Natural killer cell (primary cell): Measurements from ENCODE around the gene CNTROB. TPM values are rescaled to one million over a fixed set of nuclear protein-coding genes. Genes with fewer than 3 reads are reported as not detected.

Source experiments
- ATAC-seq, 3 donors: fragments of 150-1000 bp in 2 of 3; fragments of 200-7000 bp in 1 of 3; cut with Tn5 transposase; 1 replicate in 1 of 3; 2 replicates in 2 of 3; pipeline ENCODE4 v1.10.0; 2021; ENCODE audit warnings: mild to moderate bottlenecking in 2 of 3, moderate library complexity in 2 of 3
- DNase-seq, 2 donors: peaks; one replicate each; pipeline versions ENCODE4 v3.0.0 to v3.0.0-alpha.2; 2013 to 2021; ENCODE audit warnings: mixed read lengths in 1 of 2
- H3K27ac ChIP-seq: one replicate; pipeline ENCODE4 v1.5.1; 2013; ENCODE audit warnings: mild to moderate bottlenecking, low read length
- H3K27me3 ChIP-seq: one replicate; pipeline ENCODE4 v1.6.1; 2013; ENCODE audit warnings: low read length; ENCODE audit not compliant: control insufficient read depth, insufficient read depth
- H3K36me3 ChIP-seq: one replicate; pipeline ENCODE4 v1.6.1; 2013; ENCODE audit warnings: low read length; ENCODE audit not compliant: control insufficient read depth, insufficient read depth
- H3K4me1 ChIP-seq: one replicate; pipeline ENCODE4 v1.6.1; 2013; ENCODE audit warnings: low read length; ENCODE audit not compliant: control insufficient read depth, insufficient read depth
- H3K4me3 ChIP-seq: one replicate; pipeline ENCODE4 v1.5.1; 2013; ENCODE audit warnings: low read length
- H3K9me3 ChIP-seq: one replicate; pipeline ENCODE4 v1.6.1; 2013; ENCODE audit warnings: low read length; ENCODE audit not compliant: control insufficient read depth, insufficient read depth
- H3K27ac Mint-ChIP-seq, 2 donors: one replicate each; pipeline ENCODE4 v1.8.0; 2022; ENCODE audit warnings: mild to moderate bottlenecking in 2 of 2, mixed read lengths in 2 of 2, moderate library complexity in 1 of 2
- H3K27me3 Mint-ChIP-seq, 2 donors: one replicate each; pipeline ENCODE4 v1.8.0; 2022; ENCODE audit warnings: low read depth in 2 of 2, mixed read lengths in 2 of 2
- H3K36me3 Mint-ChIP-seq: one replicate; pipeline ENCODE4 v1.8.0; 2022; ENCODE audit warnings: mixed read lengths
- H3K4me1 Mint-ChIP-seq, 2 donors: one replicate each; pipeline ENCODE4 v1.8.0; 2022; ENCODE audit warnings: mixed read lengths in 2 of 2
- H3K4me3 Mint-ChIP-seq: one replicate; pipeline ENCODE4 v1.8.0; 2022; ENCODE audit warnings: mild to moderate bottlenecking, moderate library complexity, mixed read lengths
- H3K9me3 Mint-ChIP-seq, 2 donors: one replicate each; pipeline ENCODE4 v1.8.0; 2022; ENCODE audit warnings: mixed read lengths in 2 of 2
- CTCF ChIP-seq: fragments of 200-600 bp; IDR thresholded peaks from one replicate; pipeline ENCODE4 v1.8.0; 2022; ENCODE audit warnings: antibody characterized with exemption
- WGBS: methylation state at CpG from one replicate; pipeline ENCODE4 v1.1.7; 2013; ENCODE audit warnings: missing lambda C conversion rate; ENCODE audit not compliant: insufficient coverage; 5-methylcytosine and 5-hydroxymethylcytosine counted together
- intact Hi-C: fragments of 100-400 bp; cut with micrococcal nuclease; formaldehyde crosslinking; loops from one replicate; pipeline ENCODE4 v1.14.2; 2022
- total RNA-seq, 4 donors: library from RNA; stranded (reverse); fragments of 120-200 nt in 1 of 4; gene quantifications; one replicate each; pipeline versions ENCODE4 v1.2.3 to v1.2.4, GENCODE V29; 2013 to 2022

Gene CNTROB
- total RNA-seq, 3 donors from 2014 or later (not counting 1 experiment from before 2014, with no cell fraction given), result 36.3 to 49.8 (median 45.2) TPM

GRCh38 chr17:7927596-7927995, 4.4 kb upstream of the CNTROB start:
- DNase-seq, result no peak
- peak overlapping the region; percentile 33 for H3K4me3 Mint-ChIP-seq
- no peaks in the 10 kb centered on the region for H3K9me3 ChIP-seq
- H3K9me3 Mint-ChIP-seq, result no peaks in the 10 kb centered on the region
- intact Hi-C loops, result no loop called here
- peaks cover 32% of the 10 kb centered on the region for H3K4me1 ChIP-seq
- H3K4me1 Mint-ChIP-seq, result peaks cover 29 to 35% of the 10 kb centered on the region in 2 donors
- H3K27ac ChIP-seq, result no peak overlapping the region
- H3K36me3 Mint-ChIP-seq, result no peaks in the 10 kb centered on the region
- peaks cover 3% of the 10 kb centered on the region for H3K36me3 ChIP-seq
- no peaks in the 10 kb centered on the region for H3K27me3 ChIP-seq
- no peak for ATAC-seq
- WGBS, result 96% methylated on average over 3 of the region's 3 CpGs
- no peak overlapping the region for H3K4me3 ChIP-seq
- H3K27ac Mint-ChIP-seq, result peak overlapping the region in 1 of 2 donors; percentile 61
- TF ChIP-seq CTCF, result no peak
- H3K27me3 Mint-ChIP-seq, result no peaks in the 10 kb centered on the region

GRCh38 chr17:7929158-7930023, 2.6 kb upstream of the CNTROB start, which contains the start of gene KCNAB3:
KCNAB3 (minus strand) TSS chr17:7929856; CDS start chr17:7929435, 421 bp downstream.
- peaks cover 3% of the 10 kb centered on the region for H3K36me3 ChIP-seq
- no peak for TF ChIP-seq CTCF
- no peak within 1 kb of the TSS for H3K4me3 ChIP-seq
- H3K27me3 ChIP-seq, result no peaks in the 10 kb centered on the region
- Mint-ChIP-seq H3K36me3 (no peaks in the 10 kb centered on the region), H3K27me3 (no peaks in the 10 kb centered on the region), H3K4me3 (peak within 1 kb of the TSS; percentile 99), H3K27ac (peak within 1 kb of the TSS; percentile 96 to 98), H3K9me3 (no peaks in the 10 kb centered on the region), H3K4me1 (peaks cover 36 to 42% of the 10 kb centered on the region in 2 donors)
- intact Hi-C loops, result loop anchor here (5.0 kb wide), 2 partner anchors 42 to 87 kb away; partner anchors contain the start of gene CHD3
- H3K27ac ChIP-seq, result no peak within 1 kb of the TSS
- H3K9me3 ChIP-seq, result no peaks in the 10 kb centered on the region
- H3K4me1 ChIP-seq, result peaks cover 31% of the 10 kb centered on the region
- WGBS, result 75% methylated on average over 67 of the region's 67 CpGs
- no peak for ATAC-seq
- peak in 1 of 2 donors; percentile 79 for DNase-seq

- ATAC-seq (no peak), DNase-seq (no peak)
- H3K4me3 ChIP-seq, result peak overlapping the region; percentile 74
- H3K9me3 ChIP-seq, result no peaks in the 10 kb centered on the region
- no peaks in the 10 kb centered on the region for H3K27me3 Mint-ChIP-seq
- no peaks in the 10 kb centered on the region for H3K27me3 ChIP-seq
- TF ChIP-seq CTCF, result no peak
- H3K4me1 Mint-ChIP-seq, result peaks cover 36 to 54% of the 10 kb centered on the region in 2 donors
- H3K4me3 Mint-ChIP-seq, result peak overlapping the region; percentile 99
- H3K9me3 Mint-ChIP-seq, result no peaks in the 10 kb centered on the region
- 51% methylated on average over 20 of the region's 20 CpGs for WGBS
- H3K27ac ChIP-seq, result peak overlapping the region; percentile 79
- peaks cover 31% of the 10 kb centered on the region for H3K4me1 ChIP-seq
- H3K36me3 Mint-ChIP-seq, result no peaks in the 10 kb centered on the region
- peak overlapping the region; percentile 96 to 98 for H3K27ac Mint-ChIP-seq
- peaks cover 3% of the 10 kb centered on the region for H3K36me3 ChIP-seq
- intact Hi-C loops, result loop anchor here (5.0 kb wide), 2 partner anchors 44 to 89 kb away; partner anchors contain the start of gene CHD3
Observed at GRCh38 chr17:7930841-7931631, 970 bp upstream of the CNTROB start.
